DLD1 (cell line): ENCODE measurements around the gene CTSK.
"Not testable (repeated sequence)": the region's sequence is repeated elsewhere in the genome, so short reads cannot be mapped to it uniquely, and the experiment has no call there.

ENCODE experiments used
- in situ Hi-C: cut with HindIII; loops from 2 replicates; pipeline ENCODE4 v1.10.0; 2017; ENCODE audit warnings: low sequenced_read_pairs

Gene CTSK

GRCh38 chr1:150808121-150808520 is at the start of gene CTSK:
Gene CTSK, minus strand, starts transcription at chr1:150808260. Its CDS starts 1,455 bp downstream, at chr1:150806805.
- in situ Hi-C loops: no loop called here

DNA sequence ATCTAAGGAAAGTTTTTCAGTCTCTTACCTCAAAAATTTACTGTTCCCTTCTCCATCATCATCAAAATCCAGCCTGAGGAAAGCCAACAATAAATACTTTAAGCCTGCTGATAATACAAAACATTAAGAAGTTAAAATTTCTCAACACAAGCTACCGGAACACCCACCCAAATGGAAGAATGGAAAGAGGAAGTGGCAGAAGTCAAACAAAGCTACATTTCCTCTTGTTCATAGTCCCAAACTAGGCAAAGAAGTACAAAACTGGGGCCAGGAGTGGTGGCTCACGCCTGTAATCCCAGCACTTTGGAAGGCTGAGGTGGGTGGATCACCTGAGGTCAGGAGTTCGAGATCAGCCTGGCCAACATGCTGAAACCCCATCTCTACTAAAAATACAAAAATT is 44.7 kb upstream of the CTSK start:
- in situ Hi-C loops: not testable (repeated sequence)

DNA sequence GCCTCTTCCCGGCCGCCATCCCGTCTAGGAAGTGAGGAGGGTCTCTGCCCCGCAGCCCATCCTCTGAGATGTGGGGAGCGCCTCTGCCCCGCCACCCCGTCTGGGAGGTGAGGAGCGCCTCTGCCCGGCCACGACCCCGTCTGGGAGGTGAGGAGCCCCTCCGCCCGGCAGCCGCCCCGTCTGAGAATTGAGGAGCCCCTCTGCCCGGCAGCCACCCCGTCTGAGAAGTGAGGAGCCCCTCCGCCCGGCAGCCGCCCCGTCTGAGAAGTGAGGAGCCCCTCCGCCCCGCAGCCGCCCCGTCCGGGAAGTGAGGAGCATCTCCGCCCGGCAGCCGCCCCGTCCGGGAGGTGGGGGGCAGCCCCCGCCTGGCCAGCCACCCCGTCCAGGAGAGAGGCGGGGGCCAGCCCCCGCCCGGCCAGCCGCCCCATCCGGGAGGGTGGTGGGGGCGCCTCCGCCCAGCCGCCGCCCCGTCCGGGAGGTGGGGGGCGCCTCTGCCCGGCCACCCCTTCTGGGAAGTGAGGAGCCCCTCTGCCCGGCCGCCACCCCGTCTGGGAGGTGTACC is 42.8 kb upstream of the CTSK start:
- in situ Hi-C loops: not testable (repeated sequence)

DNA sequence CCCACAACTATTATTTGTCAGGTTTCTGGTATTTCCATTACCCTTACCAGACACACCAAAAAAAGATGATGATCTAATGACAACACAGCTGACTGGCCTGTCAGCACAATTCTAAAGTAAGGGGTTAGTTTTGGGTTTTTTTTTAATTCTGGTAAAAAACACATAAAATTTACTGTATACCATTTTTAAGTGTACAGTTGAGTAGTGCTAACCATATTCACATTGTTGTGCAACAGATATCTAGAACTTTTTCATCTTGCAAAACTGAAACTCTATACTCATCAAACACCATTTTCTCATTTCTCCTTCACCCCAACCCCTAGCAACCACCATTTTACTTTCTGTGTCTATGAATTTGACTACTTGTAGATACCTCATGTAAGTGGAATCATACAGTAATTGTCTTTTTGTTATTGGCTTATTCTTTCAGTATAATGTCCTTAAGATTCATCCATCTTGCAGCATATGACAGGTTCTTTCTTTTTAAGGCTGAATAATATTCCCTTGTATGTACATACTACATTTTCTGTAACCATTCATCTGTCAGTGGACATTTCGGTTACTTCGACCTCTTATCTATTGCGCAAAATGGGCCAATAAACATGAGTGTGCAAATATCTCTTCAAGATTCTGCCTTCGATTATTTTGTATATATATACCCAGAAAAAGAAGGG is 38.5 kb upstream of the CTSK start:
- in situ Hi-C loops: no loop called here

GRCh38 chr1:150843474-150843873 is 35.4 kb upstream of the CTSK start:
- in situ Hi-C loops: no loop called here

- in situ Hi-C loops: no loop called here
These were observed 34.9 kb upstream of the CTSK start for GRCh38 chr1:150842964-150843363.

DNA sequence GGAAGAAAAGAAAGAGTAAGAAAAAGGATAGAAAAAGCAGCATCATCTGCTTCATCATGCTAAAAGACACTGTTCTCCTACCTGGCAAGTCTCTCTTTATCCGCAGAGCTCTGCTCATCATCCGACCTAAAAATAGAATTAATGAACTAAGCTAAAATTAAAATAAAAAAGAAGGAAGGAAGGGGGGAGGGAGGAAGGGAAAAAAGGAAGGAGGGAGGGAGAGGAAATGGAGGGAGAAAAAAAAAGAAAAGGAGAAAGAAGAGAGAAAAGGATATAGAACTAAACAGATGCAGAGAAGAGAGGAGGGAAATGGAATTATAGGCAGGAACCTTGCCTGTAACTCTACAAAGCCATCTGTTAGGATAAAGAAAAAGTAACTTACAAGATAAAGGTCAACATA is 34.3 kb upstream of the CTSK start:
- in situ Hi-C loops: no loop called here

- in situ Hi-C loops: no loop called here
These were observed 33.6 kb upstream of the CTSK start for GRCh38 chr1:150841626-150842025.

- in situ Hi-C loops: not testable (repeated sequence)
These were observed 32.8 kb upstream of the CTSK start for GRCh38 chr1:150840850-150841249.

- in situ Hi-C loops: no loop called here
These were observed 28.2 kb upstream of the CTSK start for GRCh38 chr1:150836129-150836773.

GRCh38 chr1:150833961-150834360 is 25.9 kb upstream of the CTSK start:
- in situ Hi-C loops: not testable (repeated sequence)

- in situ Hi-C loops: no loop called here
These were observed 24.5 kb upstream of the CTSK start for GRCh38 chr1:150832597-150832996.

DNA sequence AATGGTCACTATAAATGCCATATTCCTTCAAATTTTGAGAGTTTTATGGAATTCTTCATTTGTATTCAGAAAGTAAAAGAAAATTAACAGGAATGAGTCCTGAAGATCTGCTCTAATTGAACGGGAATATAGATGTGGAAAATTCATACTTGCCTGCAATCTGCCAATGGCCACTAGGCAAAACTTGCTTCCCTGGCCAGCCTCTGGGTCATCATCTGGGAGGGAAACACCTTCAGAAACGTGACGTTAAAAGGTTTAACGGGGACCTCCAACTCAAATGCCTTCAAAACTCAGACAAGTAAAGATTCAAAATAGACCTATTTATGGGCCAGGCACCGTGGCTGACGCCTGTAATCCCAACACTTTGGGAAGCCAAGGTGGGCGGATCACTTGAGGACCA is 21.7 kb upstream of the CTSK start:
- in situ Hi-C loops: no loop called here

DNA sequence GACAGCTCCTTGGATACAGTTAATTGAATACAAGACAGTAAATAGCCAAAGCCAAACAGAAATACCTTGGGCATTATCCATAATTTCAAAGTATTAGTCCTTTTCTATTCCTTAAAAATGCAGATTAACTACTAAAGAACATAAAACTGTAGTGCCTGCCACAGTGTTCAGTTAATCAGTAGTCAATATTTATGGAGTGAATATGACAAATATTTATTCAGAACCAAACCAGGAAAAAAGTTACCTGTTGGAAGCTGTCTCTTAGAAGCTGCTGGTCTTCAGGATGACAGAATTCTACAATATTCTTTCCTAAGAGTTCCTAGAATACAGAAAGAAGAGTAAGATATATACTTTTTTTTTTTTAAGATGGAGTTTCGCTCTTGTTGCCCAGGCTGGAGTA is 18.2 kb upstream of the CTSK start:
- in situ Hi-C loops: no loop called here

DNA sequence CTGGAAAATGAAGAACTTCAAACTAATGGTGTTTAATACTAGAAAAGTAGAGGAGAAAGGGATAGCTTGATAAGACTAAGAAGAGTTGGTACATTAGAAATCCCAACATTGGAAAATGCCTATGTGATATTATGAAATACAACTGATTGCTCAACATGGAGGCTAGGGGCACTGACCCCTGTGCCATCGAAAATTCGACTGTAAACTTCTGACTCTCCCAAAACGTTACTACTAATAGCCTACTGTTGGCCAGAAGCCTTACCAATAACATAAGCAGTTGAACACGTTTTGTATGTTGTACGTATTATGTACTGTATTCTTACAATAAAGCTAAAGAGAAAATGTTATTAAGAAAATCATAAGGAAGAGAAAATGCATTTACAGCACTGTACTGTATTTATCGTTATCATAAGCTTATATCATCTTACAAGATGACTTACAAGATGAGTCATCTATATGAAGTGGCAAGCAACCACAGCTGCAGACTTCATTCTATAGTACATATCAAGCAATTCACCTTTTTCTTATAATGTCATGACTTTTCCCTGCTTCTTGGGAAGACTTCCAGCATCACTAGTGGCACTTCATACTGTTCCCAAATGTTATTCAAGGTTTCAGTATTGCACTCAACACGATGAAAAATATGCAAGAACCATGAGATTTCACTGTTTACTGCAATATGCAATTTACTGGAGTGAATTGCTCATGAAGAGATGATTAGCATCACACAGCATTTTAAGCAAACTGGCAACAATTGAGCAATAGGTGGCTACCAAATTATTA is 12.9 kb upstream of the CTSK start:
- in situ Hi-C loops: no loop called here

DNA sequence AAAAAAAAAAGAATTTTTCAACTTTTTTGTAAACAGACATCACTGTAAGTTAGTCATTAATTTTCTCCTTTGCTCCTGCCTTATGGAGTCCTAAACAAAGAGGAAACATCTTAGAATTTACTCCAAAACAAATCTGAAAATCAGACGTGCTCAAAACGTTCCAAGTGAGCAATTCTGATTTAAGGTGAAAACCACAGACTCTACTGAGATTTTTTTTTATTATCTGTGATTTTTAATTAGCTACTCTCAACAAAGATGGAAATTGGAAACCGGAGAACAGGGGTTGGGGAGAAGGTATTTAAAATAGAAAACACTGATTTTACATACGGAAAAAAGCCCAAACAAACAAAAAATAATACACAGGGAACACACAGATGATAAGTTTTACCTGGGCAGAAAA is 7.8 kb upstream of the CTSK start:
- in situ Hi-C loops: no loop called here

DNA sequence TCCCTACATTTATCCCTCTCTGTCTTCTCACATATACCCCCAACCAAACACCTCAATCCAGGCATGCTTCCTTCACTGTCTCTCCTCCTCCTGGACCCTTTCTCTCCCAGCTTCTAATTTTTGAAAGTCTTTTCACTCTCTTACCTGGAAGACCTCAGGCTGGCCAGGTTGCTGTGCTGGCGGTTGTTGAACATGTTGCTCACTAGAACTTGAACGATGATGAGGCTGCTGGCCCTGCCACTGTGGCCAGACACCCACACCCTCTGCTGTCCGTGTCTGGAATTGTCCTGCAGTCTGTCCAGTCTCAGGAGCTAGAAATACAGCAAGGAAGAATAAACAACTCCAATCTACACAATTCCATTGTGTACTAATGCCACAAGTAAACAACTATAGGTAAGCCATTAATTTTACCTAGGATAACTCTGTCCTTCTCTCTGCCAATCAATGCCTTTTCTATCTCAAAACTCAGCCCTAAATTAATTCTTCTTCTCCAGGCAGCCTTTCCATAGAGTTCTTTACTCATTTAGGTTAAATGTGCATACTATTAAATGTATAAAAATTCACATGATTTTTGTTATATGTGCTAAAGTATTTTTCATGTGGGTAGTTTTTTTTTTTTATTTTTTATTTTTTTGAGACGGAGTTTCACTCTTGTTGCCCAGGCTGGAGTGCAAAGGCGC is 5.1 kb upstream of the CTSK start:
- in situ Hi-C loops: no loop called here

- in situ Hi-C loops: no loop called here
These were observed 3.0 kb upstream of the CTSK start for GRCh38 chr1:150810958-150811659.

- in situ Hi-C loops: no loop called here
These were observed 1.6 kb upstream of the CTSK start for GRCh38 chr1:150809651-150810050.

- in situ Hi-C loops: no loop called here
These were observed 786 bp upstream of the CTSK start for GRCh38 chr1:150808846-150809245.
